GM19455 (cell line): ENCODE data around the gene MGAT1.

Source experiments
- ATAC-seq: cut with Tn5 transposase; IDR thresholded peaks from one replicate; pipeline ENCODE4 v1.9.1; 2021; ENCODE audit not compliant: unreplicated experiment

MGAT1 gene

GRCh38 chr5:180824630-180825476, 22.2 kb upstream of the MGAT1 start:
- no peak for ATAC-seq

- no peak for ATAC-seq
Observed at GRCh38 chr5:180823940-180824629, 21.5 kb upstream of the MGAT1 start.

GRCh38 chr5:180823346-180823745, 20.7 kb upstream of the MGAT1 start:
- no peak for ATAC-seq

- ATAC-seq = no peak
Observed at GRCh38 chr5:180821538-180821937, 18.9 kb upstream of the MGAT1 start.

GRCh38 chr5:180820788-180821321, 18.2 kb upstream of the MGAT1 start:
- ATAC-seq = peak; percentile 70

GRCh38 chr5:180818677-180819341, 16.2 kb upstream of the MGAT1 start:
- ATAC-seq = no peak

- no peak for ATAC-seq
Observed at GRCh38 chr5:180817893-180818674, 15.5 kb upstream of the MGAT1 start.

- no peak for ATAC-seq
Observed at GRCh38 chr5:180816608-180817534, 14.3 kb upstream of the MGAT1 start.

GRCh38 chr5:180815293-180815917, 12.8 kb upstream of the MGAT1 start:
- no peak for ATAC-seq

- ATAC-seq = no peak
Observed at GRCh38 chr5:180813420-180813819, 10.8 kb upstream of the MGAT1 start.

- no peak for ATAC-seq
Observed at GRCh38 chr5:180811623-180812124, 9.1 kb upstream of the MGAT1 start.

GRCh38 chr5:180810959-180811622, 8.5 kb upstream of the MGAT1 start:
- ATAC-seq = no peak

- peak; percentile 73 for ATAC-seq
Observed at GRCh38 chr5:180810210-180810958, 7.8 kb upstream of the MGAT1 start.

- ATAC-seq = peak; percentile 57
Observed at GRCh38 chr5:180809403-180810209, 7.0 kb upstream of the MGAT1 start.

- no peak for ATAC-seq
Observed at GRCh38 chr5:180808461-180809000, 5.9 kb upstream of the MGAT1 start.

GRCh38 chr5:180807654-180808414, 5.2 kb upstream of the MGAT1 start:
- no peak for ATAC-seq
